Measurements from ENCODE around the gene EDEM3. TPM values are rescaled to one million over a fixed set of nuclear protein-coding genes. Genes with fewer than 3 reads are reported as not detected.
"Not testable (repeated sequence)": the region's sequence is repeated elsewhere in the genome, so short reads cannot be mapped to it uniquely, and the experiment has no call there.

The EDEM3 gene
- 10 to 100 TPM; 32.6 to 37.3 (median 35.7) TPM for polyA plus RNA-seq (ENCODE audit: insufficient read length in 3 of 3)

- peak; percentile 87 to 98 (median 96) for DNase-seq (ENCODE audit: low read depth in 3 of 3, low spot score in 2 of 3)
These were observed at the start of gene EDEM3 for GRCh38 chr1:184754476-184755225. Gene EDEM3, minus strand, starts transcription at chr1:184754858. Its CDS starts 212 bp downstream, at chr1:184754646.

GRCh38 chr1:184804220-184804619 lies 49.6 kb upstream of the EDEM3 start:
- DNase-seq (ENCODE audit: low read depth in 3 of 3, low spot score in 2 of 3) = no peak

- no peak for DNase-seq (ENCODE audit: low read depth in 3 of 3, low spot score in 2 of 3)
These were observed 48.5 kb upstream of the EDEM3 start for GRCh38 chr1:184803180-184803492.

- no peak for DNase-seq (ENCODE audit: low read depth in 3 of 3, low spot score in 2 of 3)
These were observed 47.9 kb upstream of the EDEM3 start for GRCh38 chr1:184802354-184803179.

GRCh38 chr1:184801503-184801902 lies 46.8 kb upstream of the EDEM3 start:
- DNase-seq (ENCODE audit: low read depth in 3 of 3, low spot score in 2 of 3) = no peak

GRCh38 chr1:184800876-184801275 lies 46.2 kb upstream of the EDEM3 start:
- DNase-seq (ENCODE audit: low read depth in 3 of 3, low spot score in 2 of 3) = no peak

GRCh38 chr1:184793967-184794366 lies 39.3 kb upstream of the EDEM3 start:
- DNase-seq (ENCODE audit: low read depth in 3 of 3, low spot score in 2 of 3) = no peak

GRCh38 chr1:184792450-184792969 lies 37.9 kb upstream of the EDEM3 start:
- DNase-seq (ENCODE audit: low read depth in 3 of 3, low spot score in 2 of 3) = no peak

GRCh38 chr1:184791550-184791900 lies 36.9 kb upstream of the EDEM3 start:
- DNase-seq (ENCODE audit: low read depth in 3 of 3, low spot score in 2 of 3) = no peak

- DNase-seq (ENCODE audit: low read depth in 3 of 3, low spot score in 2 of 3) = no peak
These were observed 36.2 kb upstream of the EDEM3 start for GRCh38 chr1:184790642-184791549.

GRCh38 chr1:184789884-184790283 lies 35.2 kb upstream of the EDEM3 start:
- DNase-seq (ENCODE audit: low read depth in 3 of 3, low spot score in 2 of 3) = no peak

GRCh38 chr1:184788970-184789369 lies 34.3 kb upstream of the EDEM3 start:
- no peak for DNase-seq (ENCODE audit: low read depth in 3 of 3, low spot score in 2 of 3)

- no peak for DNase-seq (ENCODE audit: low read depth in 3 of 3, low spot score in 2 of 3)
These were observed 30.9 kb upstream of the EDEM3 start for GRCh38 chr1:184785529-184785928.

GRCh38 chr1:184783723-184784122 lies 29.1 kb upstream of the EDEM3 start:
- not testable (repeated sequence) for DNase-seq (ENCODE audit: low read depth in 3 of 3, low spot score in 2 of 3)

- DNase-seq (ENCODE audit: low read depth in 3 of 3, low spot score in 2 of 3) = no peak
These were observed 27.3 kb upstream of the EDEM3 start for GRCh38 chr1:184781941-184782340.

GRCh38 chr1:184775885-184776284 lies 21.2 kb upstream of the EDEM3 start:
- DNase-seq (ENCODE audit: low read depth in 3 of 3, low spot score in 2 of 3) = no peak

GRCh38 chr1:184775329-184775728 lies 20.7 kb upstream of the EDEM3 start:
- DNase-seq (ENCODE audit: low read depth in 3 of 3, low spot score in 2 of 3) = no peak

- DNase-seq (ENCODE audit: low read depth in 3 of 3, low spot score in 2 of 3) = no peak
These were observed 19.2 kb upstream of the EDEM3 start for GRCh38 chr1:184773762-184774320.

GRCh38 chr1:184771190-184771691 lies 16.6 kb upstream of the EDEM3 start:
- no peak for DNase-seq (ENCODE audit: low read depth in 3 of 3, low spot score in 2 of 3)

Data from right renal cortex interstitium (tissue), 3 donors.